Measurements from ENCODE around the gene PSMG4. TPM values are rescaled to one million over a fixed set of nuclear protein-coding genes. Genes with fewer than 3 reads are reported as not detected.

The PSMG4 gene
- total RNA-seq, 1 experiment from 2014 or later = 51.9 TPM

- Histone ChIP-seq H3K4me3 (ENCODE audit: low read length) (peak overlapping the region; percentile 26; the same call in 1 of the 2 replicates), H3K9me3 (ENCODE audit: low read length) (no peaks in the 10 kb centered on the region), H3K9ac (ENCODE audit: low read length) (peak overlapping the region; percentile 70), H3K27ac (ENCODE audit: low read length) (peak overlapping the region; percentile 89), H3K4me1 (ENCODE audit: insufficient read depth, low read length) (peaks cover 25% of the 10 kb centered on the region), H3K4me2 (ENCODE audit: low read length) (peak overlapping the region; percentile 78), H3K9me2 (replicated peaks; ENCODE audit: low read length) (no peaks in the 10 kb centered on the region), H3F3A (ENCODE audit: low read length, unreplicated experiment) (peaks cover 8% of the 10 kb centered on the region), H2AFZ (ENCODE audit: low read length) (no peak overlapping the region), H3K36me3 (ENCODE audit: low read depth, low read length) (no peaks in the 10 kb centered on the region), H4K20me1 (ENCODE audit: low read length) (no peaks in the 10 kb centered on the region), H3K27me3 (ENCODE audit: low read length) (no peaks in the 10 kb centered on the region), H3K79me2 (ENCODE audit: low read length) (no peaks in the 10 kb centered on the region)
- ChIA-PET POLR2A (ENCODE audit: unreplicated experiment) (interaction anchor here (0.6 kb wide), 1 partner anchor 69 kb away, joined by 3 read pairs; no protein-coding TSS in a partner anchor), CTCF (interaction anchor here (0.6 to 0.7 kb wide), 6 partner anchors 52 to 709 kb away, joined by 3 to 5 read pairs (median 3); partner anchors contain the start of gene SLC22A23)
- peak; percentile 97 for DNase-seq
- TF ChIP-seq CTCF (conservative IDR thresholded peaks at IDR 0.05; ENCODE audit: low read depth, low read length) = no peak
- no peak for TF ChIP-seq EZH2 (IDR thresholded peaks at IDR 0.05; ENCODE audit: low read length, unreplicated experiment)
- no peak for TF ChIP-seq EZH2phosphoT487 (IDR thresholded peaks at IDR 0.05; ENCODE audit: borderline replicate concordance, low read length)
- no TSS peak for BruUV-seq (replicated peaks)
- ATAC-seq = peak; percentile 97
- intact Hi-C loops (cut with micrococcal nuclease) = loop anchor here (2.0 kb wide), 1 partner anchor 175 kb away; the partner anchor contains the start of gene SLC22A23
Measured at GRCh38 chr6:3281631-3282475, 23.1 kb downstream of the PSMG4 start.

GRCh38 chr6:3282476-3283236, 23.9 kb downstream of the PSMG4 start:
- no TSS peak for BruUV-seq (replicated peaks)
- Histone ChIP-seq H3K9ac (ENCODE audit: low read length) (peak overlapping the region; percentile 42), H3K9me3 (ENCODE audit: low read length) (no peaks in the 10 kb centered on the region), H3K4me2 (ENCODE audit: low read length) (peak overlapping the region; percentile 17), H3F3A (ENCODE audit: low read length, unreplicated experiment) (peaks cover 8% of the 10 kb centered on the region), H2AFZ (ENCODE audit: low read length) (no peak overlapping the region), H3K4me3 (ENCODE audit: low read length) (no peak overlapping the region), H3K4me1 (ENCODE audit: insufficient read depth, low read length) (peaks cover 30% of the 10 kb centered on the region), H3K9me2 (replicated peaks; ENCODE audit: low read length) (no peaks in the 10 kb centered on the region), H3K27me3 (ENCODE audit: low read length) (no peaks in the 10 kb centered on the region), H4K20me1 (ENCODE audit: low read length) (no peaks in the 10 kb centered on the region), H3K79me2 (ENCODE audit: low read length) (no peaks in the 10 kb centered on the region), H3K36me3 (ENCODE audit: low read depth, low read length) (no peaks in the 10 kb centered on the region), H3K27ac (ENCODE audit: low read length) (peak overlapping the region; percentile 89)
- ChIA-PET POLR2A (ENCODE audit: unreplicated experiment) (no interaction called here), CTCF (interaction anchor here (0.6 to 0.7 kb wide), 4 partner anchors 51 to 708 kb away, joined by 3 to 5 read pairs (median 4); partner anchors contain the start of gene SLC22A23)
- TF ChIP-seq EZH2 (IDR thresholded peaks at IDR 0.05; ENCODE audit: low read length, unreplicated experiment) (no peak), CTCF (conservative IDR thresholded peaks at IDR 0.05; ENCODE audit: low read depth, low read length) (no peak), EZH2phosphoT487 (IDR thresholded peaks at IDR 0.05; ENCODE audit: borderline replicate concordance, low read length) (no peak)
- intact Hi-C loops (cut with micrococcal nuclease) = loop anchor here (2.0 kb wide), 1 partner anchor 174 kb away; the partner anchor contains the start of gene SLC22A23
- DNase-seq = no peak
- no peak for ATAC-seq
